GM18505 (cell line): ENCODE data around the gene PEPD.

Experiments
- ATAC-seq: cut with Tn5 transposase; IDR thresholded peaks from one replicate; pipeline ENCODE4 v1.9.1; 2021; ENCODE audit not compliant: unreplicated experiment
- POLR2A ChIP-seq: IDR thresholded peaks from 4 replicates; pipeline ENCODE4 v1.6.1; 2011; ENCODE audit warnings: borderline replicate concordance; ENCODE audit not compliant: insufficient read depth, insufficient read length; ENCODE audit errors: extremely low read depth

PEPD gene

DNA sequence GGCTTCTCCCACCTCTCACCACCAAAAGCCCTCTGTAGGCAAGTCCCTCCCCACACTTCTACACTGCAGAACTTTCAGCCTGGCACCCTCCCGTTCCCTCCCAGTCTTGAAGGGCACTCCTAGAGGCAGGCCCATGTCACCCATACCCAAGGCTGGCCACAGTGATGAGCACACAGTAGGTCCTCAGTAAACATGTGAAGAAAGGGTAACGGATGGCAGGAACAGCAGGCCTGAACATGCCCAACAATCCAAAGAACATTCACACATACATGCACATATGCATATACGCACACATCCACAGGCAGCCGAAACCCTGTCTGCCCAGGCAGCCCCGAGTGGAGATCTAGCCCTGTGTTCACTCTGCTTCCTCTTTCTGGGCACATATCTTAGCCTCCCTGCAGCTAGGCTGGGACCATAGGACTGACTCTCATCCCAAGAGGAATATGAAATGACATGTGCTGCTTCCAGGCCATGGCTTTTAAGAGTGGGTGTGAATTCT is 92.9 kb downstream of the PEPD start:
- TF ChIP-seq POLR2A = no peak
- ATAC-seq = no peak

DNA sequence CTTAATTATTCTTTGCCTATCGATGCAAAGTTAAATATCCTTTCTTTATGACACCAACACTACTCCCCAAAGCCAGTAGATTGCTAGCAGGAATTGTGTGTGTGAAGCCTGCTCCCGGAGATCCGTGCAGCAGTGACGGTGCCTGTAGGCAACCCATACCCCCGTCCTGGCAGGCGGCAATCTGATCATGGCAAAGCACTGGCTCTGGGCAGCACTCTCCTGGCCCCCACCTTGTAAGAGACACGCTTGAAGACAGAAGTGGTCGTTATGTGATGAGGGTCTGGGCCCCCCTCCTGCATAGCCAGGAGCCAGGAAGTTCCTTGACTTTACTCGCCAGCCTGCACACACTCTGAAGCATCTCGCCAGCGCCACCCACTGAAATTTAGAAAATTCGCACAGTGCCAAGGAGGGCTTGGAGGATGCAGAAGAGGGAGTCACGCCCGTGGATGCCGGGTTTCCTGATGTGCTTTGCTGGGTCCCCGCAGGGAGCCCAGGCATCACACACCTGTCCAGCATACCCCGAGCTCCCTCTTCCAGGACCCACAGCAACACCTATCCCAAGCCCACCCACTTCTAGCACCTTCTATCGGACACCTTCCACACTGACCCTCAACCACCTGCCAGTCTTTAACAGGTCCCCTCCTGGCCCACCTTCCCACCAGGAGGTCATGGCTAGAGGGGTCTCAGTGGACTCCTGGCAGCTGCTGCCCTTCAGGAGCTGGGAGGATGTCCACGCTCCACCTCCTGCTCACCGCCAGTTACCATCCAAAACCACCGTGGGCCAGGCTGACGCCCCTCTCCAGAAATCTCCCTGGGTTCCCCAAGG is 93.6 kb downstream of the PEPD start:
- ATAC-seq = no peak

DNA sequence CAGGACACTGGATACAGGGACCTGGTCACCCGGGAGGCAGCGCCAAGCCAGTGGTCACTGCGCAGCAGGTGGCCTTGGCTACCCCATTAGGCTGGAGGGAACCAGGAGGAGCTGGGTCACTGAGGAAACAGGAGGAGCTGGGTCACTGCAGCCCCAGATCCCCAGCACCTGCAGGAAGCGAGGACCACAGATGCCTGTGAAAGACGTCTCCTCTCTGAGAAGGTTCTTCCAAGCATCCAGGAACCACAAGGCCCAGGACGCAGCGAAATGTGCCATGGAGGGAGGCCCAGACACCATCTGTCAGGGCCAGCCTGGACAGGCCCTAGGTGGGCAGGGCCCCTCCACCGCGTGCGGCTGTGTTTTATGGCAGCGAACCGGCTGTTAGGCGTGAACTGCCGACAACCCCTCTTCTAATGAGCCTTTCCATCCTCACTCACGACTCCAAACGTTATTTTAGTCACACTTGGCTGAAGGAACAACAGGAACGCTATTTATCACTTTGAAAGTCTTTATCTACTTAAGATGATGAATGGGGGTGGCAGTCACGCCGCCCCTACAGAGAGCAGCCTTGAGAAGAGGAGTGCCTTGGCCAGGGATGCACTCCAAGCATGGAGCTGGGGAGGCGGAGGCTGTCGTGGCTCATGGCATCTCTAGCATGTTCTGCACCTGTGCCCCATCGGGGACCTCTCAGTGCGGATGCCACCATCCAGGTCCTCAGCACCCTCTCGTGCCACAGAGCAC is 94.8 kb downstream of the PEPD start:
- ATAC-seq = no peak
- no peak for TF ChIP-seq POLR2A

More for the DNA sequence above, 93.6 kb downstream of the PEPD start:
- TF ChIP-seq POLR2A = no peak

DNA sequence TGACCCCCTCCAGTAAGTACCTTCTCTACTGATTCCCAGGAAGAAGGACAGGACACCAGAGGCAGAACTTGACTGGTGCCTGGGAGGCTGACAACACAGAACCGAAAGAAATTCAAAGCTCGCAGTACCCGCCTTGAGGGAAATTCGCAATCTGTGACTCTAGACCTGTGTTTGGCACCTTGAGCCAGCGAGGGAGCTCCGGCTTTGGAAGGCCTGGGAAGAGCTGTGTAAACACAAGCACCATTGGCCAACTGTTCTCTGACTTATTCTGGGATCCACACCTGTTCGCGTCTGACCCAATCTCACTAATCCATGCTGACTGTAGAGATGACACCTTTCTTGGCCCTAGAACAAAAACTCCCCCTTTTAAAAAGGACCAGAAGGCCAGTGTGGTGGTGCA is 97.4 kb downstream of the PEPD start:
- no peak for ATAC-seq
- TF ChIP-seq POLR2A = no peak

DNA sequence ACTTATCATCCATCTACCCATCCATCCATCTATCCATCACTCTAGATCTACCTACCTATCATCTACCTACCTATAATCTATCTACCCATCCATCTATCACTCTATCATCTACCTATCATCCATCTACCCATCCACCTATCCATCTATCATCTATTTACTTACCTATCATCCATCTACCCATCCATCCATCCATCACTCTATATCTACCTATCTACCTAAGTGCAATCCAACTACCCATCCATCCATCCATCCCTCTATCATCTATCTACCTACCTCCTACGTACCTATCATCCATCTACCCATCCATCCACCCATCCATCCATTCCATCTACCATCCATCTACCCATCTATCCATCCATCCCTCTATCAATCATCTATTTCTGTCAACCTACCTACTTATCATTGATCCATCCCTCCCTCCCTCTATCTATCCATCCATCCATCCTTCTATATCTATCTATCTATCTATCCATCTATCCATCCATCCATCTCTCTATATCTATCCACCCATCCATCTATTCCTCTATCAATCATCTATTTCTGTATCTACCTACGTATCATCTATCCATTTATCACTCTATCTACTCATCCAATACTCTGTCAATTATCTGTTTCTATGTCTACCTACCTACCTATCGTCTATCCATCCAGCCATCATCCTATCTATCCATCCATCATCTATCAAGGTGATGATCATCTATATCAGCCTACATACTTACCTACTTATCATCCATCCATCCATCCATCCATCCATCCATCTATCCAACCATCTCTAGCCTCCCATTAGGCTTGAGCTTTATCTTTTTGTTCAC is 99.0 kb downstream of the PEPD start:
- no peak for TF ChIP-seq POLR2A
- no peak for ATAC-seq

- no peak for ATAC-seq
- TF ChIP-seq POLR2A = no peak
Measured at GRCh38 chr19:33421368-33421767, 100.2 kb downstream of the PEPD start.

DNA sequence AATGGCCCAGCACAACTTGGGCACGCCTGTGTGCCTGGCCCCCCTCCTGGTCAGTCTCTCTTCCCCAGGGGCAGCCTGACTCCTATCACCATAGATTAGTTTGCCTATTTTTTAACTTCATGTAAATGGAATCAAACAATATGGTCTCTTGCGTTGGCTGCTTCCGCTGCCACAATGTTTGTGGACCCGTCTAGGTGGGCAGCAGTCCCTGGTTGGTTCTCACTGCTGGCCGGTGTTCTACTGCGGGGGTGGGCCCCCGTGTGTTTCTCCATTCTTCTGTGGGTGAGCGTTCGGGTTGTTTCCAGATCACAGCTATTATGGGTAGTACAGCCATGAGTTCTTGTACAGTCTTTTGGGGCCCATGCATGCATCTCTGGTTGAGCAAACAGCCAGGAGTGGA is 100.8 kb downstream of the PEPD start:
- TF ChIP-seq POLR2A = no peak

GRCh38 chr19:33419788-33420130 is 101.8 kb downstream of the PEPD start:
- TF ChIP-seq POLR2A = no peak
- no peak for ATAC-seq

More for the DNA sequence above, 100.8 kb downstream of the PEPD start:
- no peak for ATAC-seq

DNA sequence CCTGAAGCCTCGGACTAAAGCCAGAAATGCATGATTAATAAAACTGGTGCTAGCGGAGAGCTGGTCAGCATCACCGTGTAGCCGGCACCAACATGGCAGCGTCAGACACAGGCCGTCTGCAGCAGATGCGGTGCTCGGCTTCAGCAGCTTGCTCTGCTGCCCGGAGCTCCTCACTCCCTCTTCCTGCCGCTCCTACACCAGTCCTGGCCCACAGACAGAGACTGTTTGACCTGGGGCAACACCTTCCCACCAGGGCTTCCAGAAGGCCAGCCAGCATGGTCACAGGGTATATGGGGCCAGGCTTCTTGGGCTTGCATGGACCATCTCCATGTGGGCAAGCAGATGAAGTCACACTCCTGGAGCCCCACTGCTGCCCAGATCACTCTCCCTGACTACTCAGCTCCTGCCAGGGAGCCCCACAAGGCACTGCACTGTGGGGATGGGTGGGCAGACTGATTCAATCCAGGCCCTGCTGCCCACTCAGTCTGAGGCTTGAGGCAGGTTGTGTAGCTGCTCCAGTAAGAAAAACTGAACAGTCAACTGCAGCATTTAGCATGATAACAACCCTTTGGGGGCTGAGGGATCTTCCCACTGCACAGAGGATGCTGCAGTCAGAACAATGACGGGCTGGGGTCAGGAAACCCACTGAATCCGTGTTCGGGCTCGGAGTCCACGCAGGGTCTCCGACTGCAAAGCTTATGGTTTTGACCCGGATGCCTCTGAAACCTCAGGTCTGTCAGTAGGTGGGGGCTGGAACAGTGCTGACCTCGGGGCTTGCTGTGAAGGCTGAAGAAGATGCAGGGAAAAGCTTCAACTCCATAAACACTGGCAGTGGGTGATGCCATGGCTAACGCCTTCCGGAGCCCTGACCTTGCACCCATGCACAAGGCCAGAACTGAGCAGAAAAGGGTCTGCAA is 102.5 kb downstream of the PEPD start:
- no peak for TF ChIP-seq POLR2A
- no peak for ATAC-seq

DNA sequence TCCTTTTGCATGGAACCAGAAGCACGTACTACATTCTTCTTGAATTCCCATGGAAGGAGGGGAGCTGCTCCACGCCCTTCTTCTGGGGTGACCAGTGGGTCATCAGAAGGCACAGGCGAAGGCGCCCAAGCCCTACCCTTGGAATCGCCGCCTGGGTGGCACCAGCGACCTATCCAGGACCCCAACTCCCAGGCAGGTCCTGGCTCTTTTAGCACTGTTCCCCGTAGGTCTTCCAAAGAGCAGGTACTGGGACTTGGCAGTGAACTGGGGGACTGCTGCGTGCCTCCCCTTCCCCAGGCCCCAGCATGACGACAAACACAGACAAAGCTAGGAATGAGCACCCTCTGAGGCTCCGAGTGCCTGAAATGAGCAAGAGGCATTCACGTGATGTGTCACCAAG is 103.1 kb downstream of the PEPD start:
- TF ChIP-seq POLR2A = no peak
- no peak for ATAC-seq

DNA sequence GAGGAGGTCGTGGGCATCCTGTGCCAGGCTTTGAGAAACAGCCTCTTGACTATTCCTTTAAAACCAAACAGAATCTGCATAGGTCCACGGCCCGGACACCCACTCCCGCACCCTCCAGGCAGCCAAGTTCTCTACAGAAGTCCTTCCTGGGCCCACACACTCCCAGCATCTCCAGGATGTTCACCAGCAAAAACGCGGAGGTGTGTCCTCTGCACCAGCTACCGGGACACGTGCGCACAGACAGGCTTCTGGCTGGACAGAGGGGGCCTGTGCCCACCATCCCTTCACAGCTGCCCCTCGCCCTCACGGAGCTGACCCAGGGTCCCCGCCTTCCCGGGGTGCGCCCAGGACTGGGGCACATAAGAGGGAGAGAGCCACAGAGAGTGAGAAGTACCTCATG is 103.8 kb downstream of the PEPD start:
- ATAC-seq = no peak
- TF ChIP-seq POLR2A = no peak
